HG03432 (cell line): Measurements from ENCODE around the gene HELLS.
A peak's percentile ranks its signal among the peaks of the same experiment; 100 is the strongest.
"Not testable (repeated sequence)": the region's sequence is repeated elsewhere in the genome, so short reads cannot be mapped to it uniquely, and the experiment has no call there.

ENCODE experiments used
- ATAC-seq: cut with Tn5 transposase; IDR thresholded peaks from one replicate; pipeline ENCODE4 v1.9.1; 2021; ENCODE audit warnings: mild to moderate bottlenecking, moderate library complexity; ENCODE audit not compliant: unreplicated experiment

Gene HELLS

DNA sequence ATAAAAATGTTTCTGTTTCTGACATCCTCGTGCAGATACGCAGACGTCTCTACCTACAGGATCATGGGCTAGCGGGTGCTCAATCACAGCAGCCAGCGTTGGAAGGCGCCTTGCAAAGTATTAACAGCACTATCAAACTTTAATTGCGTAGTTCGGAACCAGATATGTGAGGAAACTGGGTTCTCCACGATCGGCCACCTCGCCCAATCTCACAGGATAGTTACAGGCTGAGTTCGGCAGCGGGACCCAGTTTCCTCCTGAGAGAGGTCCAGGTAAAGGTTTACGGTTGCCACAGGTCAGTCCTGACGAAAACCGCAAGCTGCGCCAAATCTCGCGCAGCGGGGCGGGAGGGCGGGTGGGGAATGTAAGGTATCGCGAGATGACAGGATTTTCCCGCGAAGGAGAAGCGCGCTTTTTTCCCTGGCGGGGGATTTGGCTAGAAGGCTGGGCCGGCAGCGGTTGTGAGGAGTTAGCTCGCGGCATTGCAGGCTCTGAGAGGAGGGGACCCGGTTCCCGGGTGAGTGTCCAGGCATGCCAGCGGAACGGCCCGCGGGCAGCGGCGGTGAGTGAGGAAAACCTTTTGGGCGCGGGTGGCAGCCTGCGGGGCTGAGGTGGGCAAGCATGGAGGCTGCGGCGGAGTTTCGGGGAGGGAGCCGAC is at the start of gene HELLS:
Gene HELLS (plus strand): TSS at position 398 of the 658 bp plus-strand sequence. CDS start 134 bp downstream, at position 532.
- peak; percentile 82 for ATAC-seq

DNA sequence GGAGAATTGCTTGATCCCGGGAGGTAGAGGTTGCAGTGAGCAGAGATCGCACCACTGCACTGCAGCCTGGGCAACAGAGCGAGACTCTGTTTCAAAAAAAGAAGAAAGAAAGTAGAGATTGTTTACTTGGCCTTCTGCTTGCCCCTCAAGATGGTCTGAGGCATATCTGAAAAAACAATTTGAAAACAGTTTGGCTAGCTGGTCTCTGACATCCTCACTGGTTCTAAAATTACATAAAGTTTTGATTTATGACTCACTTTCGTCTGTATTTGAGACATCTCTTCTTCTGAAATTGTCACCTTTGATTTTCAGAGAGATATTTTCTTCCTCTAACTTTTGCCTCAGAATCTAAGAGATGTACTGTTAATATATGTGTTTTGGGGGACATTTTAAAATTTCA is 49.6 kb upstream of the HELLS start:
- ATAC-seq, result peak; percentile 83

DNA sequence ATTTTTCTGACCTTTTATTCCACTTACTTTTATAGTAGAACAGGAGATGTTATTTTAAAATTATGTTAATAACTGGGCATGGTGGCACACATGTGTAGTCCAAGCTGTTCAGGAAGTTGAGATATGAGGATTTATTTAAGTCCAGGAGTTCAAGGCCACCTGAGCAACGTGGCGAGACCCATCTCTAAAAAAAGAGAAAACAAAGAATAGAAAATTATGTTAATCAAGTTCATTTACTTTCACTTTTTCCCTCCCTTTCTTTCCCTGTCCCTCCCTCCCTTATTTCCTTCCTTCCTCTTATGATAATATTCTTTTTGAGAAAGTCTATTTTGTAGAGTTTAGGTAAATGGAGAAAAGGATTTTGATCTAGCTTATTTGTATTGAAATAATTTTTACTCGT is 48.9 kb upstream of the HELLS start:
- peak; percentile 12 for ATAC-seq

DNA sequence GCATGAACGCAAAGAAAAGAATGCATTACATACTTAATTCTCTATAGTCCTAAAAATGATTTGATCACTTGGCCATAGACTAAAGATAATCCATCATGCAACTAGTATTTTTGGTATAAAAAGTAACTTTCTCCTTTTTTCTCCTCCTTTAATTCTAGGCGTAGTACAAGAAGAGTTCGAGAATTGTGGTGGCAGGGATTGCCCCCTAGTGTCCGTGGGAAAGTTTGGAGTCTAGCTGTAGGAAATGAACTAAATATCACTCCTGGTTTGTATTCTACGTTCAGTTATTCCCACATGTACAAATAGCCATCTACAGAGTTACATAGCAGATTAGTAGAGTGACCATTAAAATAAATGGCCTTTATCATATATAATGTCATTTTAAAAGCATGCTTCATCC is 45.5 kb upstream of the HELLS start:
- no peak for ATAC-seq

DNA sequence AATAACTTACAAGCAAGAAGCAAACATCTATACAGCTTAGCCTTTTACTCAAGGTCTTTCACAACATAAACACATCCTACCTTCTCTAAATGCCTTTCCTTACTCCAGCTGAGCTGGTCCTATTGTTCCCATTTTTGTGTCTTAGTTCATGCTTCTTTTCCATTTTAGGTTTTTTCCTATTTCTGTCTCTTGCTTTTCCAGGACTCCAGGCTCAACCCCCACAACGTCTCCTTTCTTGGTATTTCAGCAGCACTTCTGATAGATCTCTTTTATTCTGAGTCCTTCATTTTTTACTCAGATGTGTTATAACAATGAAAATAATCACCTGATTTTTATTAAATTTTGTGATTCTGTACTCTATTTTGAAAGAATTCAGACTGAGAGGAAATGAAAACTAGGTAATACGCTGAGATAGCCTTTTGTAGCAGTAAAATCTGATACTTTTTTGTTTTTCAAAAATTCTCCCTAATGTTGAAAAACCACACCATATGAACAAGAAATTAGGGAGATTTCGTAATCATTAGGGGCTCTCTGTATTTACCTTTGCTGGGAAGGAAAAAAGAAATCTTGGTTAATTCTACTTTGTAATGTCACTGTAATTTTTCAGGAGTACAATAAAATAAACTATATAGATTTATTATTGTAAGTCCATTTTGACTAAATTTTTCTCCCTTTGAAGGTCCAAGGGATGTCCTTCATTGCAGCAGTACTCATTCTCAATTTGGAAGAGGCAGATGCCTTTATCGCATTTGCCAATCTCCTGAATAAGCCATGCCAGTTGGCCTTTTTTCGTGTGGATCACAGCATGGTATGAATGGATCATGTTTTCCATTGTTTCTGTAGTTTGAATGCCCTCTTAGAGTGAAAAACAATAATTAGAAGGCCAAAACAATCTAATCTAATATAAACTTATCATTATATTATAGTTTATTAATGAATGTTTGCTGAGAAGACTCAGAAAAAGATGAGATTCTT is 24.0 kb upstream of the HELLS start:
- no peak for ATAC-seq

DNA sequence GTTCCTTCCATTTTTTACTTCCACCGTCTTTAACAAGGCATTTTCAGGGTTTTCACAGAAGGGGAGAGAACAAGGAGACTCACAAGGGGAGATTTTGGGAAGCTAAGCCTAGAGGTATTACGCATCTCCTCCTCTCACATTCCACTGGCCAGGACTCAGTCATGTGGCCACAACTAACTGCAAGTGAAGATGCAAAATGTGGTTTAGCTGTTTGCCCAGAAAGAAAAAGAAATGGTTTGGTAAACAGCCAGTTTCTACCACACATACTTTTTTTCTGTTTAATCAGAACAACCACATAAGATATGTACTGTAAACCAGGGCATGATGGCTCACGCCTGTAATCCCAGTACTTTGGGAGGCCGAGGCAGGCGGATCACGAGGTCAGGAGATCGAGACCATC is 21.4 kb upstream of the HELLS start:
- ATAC-seq, result no peak

DNA sequence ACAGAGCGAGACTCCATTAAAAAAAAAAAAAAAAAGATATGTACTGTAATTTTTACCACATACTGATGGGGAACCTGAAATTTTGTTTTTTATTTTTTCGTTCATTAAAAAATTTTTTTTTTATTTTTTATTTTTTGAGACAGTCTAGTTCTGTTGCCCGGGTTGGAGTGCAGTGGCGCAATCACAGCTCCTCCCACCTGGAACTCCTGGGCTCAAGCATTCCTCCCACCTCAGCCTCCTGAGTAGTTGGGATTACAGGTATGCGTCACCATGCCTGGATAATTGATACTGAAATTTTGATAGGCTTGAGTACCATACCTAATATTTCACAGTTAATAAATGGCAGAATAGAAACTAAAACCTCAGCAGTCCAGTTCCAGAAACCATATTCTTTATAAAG is 20.9 kb upstream of the HELLS start:
- ATAC-seq, result no peak

DNA sequence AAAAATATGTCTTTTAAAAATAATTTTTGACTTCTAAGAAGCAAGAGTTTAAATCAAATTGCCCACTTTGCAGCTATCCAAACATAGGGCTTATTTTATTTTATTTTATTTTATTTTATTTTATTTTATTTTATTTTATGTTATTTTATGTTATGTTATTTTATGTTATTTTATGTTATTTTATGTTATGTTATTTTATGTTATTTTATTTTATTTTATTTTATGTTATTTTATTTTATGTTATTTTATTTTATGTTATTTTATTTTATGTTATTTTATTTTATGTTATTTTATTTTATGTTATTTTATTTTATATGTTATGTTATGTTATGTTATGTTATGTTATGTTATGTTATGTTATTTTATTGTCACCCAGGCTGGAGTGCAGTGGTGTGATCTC is 14.0 kb upstream of the HELLS start:
- not testable (repeated sequence) for ATAC-seq

DNA sequence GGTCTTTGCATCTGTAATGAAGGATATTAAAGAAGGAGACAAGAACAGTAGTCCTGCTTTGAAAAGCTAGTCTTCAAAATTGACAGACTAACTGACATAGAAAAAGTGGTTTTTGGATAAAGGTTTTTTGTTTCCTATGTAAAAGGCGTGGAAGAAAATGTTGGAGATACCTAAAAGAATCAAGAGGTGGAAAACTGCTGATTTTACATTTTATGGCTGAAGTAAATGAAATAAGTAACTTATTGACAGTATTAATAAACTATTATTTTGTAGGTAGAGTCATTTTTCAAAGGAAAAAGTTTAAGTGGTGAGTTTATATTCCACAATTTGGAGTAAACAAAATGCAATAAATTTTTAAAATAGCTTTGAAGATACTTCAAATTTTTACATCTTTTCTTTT is 12.6 kb upstream of the HELLS start:
- no peak for ATAC-seq

DNA sequence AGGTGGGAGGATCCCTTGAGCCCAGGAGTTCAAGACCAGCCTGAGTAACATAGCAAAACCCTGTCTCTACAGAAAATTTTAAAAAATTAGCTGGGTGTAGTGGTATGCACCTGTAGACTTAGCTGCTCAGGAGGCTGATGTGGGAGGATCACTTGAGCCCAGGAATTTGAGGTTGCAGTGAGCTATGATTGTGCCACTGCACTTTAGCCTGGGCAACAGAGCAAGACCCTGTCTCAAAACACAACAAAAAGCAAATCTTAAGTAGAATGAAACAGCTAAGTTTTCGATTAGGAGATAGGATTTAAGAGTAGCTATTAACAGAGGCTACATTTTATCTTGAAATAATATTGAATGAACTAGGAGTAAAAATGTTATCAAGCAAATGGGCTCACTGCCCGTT is 3.3 kb upstream of the HELLS start:
- not testable (repeated sequence) for ATAC-seq

DNA sequence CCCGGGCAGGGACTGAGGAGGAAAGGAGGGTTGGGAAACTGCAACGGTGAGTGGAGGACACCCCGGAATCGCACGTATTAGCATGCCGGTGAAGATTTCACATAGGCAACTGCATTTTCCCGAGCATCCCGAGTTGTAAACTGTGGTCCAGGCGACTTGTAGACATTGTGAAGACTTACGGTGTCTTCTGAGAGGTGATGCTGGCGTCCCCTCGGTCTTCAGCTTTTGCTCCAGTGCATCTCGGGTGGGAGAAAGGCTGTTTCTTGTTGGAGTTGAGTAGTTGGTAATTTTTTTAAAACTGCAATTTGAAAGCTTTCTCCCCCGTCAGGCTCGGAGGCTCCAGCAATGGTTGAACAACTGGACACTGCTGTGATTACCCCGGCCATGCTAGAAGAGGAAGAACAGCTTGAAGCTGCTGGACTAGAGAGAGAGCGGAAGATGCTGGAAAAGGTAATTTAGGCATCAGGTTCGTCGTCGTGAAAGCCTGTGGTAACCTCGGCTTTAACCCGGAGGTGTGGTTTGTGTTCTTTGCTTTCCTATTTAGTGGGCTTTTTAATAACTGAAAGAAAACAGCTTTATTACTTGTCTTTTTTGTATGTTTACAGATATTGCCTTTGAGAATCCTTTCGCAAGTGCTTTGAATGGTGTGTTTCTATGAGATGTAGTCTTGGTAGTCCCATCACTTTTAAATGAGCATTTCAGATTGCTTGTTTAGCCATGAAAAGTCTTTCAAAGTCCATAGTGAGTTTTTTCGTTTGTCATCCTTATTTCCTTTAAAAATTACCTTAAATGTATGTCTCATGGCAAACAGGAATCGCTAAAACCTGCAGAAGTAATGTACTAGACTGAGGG is 687 bp downstream of the HELLS start:
- peak; percentile 17 for ATAC-seq

DNA sequence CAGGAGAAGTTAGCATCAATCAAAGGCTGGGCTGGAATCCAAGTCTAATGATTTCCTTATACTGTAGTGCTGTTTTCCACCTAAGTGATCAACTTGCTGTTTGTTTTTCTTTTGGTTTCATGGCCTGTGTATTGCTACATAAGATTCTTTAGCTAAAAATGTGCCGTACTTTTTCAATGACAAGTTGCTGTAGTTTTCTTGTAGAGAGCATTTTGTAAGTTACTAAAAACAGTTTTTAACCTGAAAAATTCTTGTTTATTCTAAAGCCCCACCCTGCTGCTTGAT is 1.3 kb downstream of the HELLS start:
- ATAC-seq, result no peak

DNA sequence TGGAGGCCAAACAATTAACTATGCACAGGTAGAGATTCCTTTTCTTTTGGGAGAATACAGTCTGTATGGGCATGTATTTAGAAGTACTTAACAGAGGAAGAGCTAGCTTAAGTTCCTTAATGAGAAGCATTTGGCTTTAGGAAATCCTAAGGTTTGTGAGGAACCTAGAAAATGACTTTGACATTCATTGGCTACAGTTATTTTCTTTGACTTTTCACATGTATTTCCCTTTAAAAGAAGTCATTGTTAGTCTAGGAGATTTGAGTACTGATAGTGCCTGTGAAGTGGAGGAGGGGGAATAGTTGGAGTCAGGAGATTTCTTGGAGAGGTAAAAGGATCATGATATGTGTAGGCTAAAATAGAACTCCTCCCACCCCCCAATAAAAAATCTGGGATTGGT is 3.6 kb downstream of the HELLS start:
- no peak for ATAC-seq

DNA sequence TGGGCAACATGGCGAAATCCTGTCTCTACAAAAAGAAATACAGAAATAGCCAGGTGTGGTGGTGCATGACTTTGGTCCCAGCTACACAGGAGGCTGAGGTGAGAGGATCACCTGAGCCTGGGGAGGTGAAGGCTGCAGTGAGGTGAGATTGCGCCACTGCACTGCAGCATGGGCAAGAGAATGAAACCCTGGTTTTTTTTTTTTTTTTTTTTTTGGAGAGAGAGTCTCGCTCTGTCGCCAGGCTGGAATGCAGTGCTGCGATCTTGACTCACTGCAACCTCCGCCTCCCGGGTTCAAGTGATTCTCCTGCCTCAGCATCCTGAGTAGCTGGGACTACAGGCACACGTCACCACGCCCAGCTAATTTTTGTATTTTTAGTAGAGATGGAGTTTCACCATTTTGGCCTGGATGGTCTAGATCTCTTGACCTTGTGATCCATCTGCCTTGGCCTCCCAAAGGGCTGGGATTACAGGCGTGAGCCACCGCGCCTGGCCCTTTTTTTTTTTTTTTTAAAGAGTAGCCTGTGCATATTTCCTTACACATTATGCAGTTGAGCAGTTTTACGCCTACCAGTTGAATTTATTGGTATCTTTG is 22.2 kb downstream of the HELLS start:
- not testable (repeated sequence) for ATAC-seq

DNA sequence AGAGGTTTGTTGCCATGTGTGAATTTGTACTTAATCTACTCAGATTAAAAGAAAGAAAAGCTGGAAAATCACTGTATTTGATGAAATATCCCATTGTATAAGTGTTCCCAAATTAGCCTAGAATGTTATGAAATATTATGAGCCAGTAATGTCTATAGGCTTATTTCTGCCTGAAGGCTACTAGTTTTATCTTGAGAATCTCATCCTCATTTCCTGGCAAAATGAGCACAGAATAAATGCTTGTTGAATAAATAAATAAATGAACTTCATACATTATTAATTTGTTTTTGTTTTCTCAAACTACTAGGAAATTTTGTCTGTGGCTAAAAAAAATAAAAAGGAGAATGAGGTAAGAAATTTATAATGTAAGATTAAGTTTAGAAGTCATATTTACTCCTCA is 25.5 kb downstream of the HELLS start:
- ATAC-seq, result no peak

DNA sequence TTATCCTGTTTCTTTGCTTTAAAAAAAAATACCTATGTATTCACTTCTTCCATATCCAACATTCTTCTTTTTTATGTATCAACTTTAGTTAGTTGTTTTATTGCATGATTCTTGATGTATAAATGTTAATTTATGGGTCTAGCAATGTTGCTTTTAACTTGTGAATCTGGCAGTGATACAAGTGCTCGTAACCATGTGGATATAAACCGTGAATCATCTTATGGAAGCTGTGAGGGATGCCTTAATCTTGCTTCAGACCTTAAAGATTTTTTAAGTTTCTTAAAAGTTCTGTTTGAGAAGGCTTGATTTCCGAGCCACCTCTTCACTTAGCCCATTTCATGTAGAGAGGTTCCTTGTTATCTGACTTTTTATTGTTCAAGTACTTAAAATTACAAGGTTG is 25.9 kb downstream of the HELLS start:
- no peak for ATAC-seq

DNA sequence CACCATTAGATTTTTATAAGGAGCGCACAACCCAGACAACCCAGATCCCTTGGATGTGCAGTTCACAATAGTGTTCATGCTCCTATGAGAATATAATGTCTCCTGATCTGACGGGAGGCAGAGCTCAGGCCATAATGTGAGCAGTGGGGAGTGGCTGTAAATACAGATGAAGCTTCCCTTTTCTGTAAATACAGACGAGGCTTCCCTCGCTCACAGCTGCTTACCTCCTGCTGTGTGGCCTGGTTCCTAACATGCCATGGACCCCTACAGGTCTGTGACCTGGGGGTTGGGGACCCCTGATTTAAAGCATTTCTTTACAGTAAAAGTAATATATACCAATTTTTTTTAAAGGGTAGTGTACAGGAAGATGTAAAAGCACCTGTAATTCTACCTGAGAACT is 33.2 kb downstream of the HELLS start:
- ATAC-seq, result no peak

DNA sequence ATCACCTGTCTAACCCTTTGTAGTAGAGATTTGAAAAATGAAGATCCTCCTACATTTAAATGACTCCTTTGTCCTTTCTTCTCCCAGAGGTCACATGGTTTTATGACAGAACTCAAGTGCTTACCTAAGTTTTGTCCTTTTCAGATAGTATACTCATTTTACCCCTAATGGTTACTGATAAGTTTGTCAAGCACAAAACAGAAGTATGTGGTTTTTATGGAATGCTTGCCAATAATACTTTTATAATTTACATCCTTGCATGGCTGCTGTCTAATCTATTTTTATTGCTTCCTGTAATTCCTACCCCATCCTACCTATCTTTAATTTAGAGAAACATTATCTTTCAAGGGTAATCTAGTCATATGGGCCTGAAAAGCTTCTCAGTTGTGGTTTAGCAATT is 37.5 kb downstream of the HELLS start:
- ATAC-seq, result no peak

DNA sequence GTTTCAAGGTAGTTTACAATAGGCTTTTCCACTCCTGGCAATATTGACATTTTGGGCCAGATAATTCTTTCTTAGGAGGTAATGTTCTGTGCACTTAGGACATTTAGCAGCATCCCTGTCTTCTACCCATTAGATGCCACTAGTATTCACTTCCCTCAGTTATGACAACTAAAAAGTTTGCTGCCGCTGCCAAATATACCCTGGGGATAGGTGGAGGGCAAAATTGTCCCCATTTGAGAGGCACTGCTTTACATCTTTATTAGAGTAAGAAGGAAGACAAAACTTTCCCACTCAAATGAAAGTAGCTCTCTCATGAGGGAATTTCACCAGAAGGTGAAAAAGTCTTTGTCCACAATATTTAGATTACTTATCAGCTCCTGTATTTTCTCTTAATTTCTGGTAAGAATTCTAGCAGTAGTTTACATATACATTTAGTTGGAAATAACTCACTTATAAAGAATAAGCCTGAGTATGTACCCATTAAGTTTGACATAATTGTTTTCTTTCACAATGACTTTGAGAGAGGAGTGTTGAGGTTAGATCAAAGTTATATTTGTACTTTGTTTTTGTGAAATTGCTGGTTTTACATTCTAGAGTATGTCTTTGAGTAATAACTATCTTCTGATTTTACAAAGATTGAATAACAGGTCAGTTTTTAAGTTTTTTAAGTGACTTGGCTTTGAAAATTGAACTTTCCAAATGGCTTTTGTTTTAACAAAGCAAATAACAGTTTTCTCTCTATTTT is 46.0 kb downstream of the HELLS start:
- peak; percentile 95 for ATAC-seq

DNA sequence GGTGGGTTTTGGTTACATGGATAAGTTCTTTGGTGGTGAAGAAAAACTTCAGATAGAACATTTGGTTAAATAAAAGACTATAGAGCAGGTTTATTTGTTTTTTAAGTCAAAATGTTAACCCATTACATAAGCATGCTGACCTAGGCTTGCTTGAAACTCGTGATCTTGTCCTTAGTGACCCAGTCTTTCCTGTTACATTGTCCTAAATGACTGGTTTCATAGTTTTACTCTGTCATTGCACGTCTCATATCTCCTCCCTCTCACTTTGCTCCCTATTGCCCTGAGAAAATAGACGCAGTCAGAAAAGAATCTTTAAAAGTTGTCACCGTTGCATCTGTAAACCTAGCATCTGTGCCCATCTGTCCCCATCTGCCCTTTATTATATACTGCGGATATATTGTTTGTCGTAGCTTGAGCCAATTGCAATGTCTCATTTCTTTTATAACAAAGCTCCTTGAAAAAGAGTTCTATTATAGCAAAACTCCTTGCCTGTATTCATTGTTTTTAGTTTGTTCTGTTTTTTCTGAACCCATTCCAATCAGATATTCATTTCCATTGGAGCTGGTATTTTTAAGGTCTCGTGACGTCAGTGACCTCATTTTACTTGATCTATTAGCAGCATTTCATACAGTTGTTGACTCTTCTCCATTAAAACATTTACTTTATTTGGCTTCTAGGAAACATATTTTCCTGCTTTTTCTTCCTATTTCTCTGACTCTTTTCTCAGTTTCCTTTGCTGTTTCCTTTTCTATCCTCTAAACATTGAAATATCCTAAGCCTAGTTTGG is 57.3 kb downstream of the HELLS start:
- ATAC-seq, result no peak
